HepG2 (cell line): ENCODE measurements around the gene IRS1. TPM values are rescaled to one million over a fixed set of nuclear protein-coding genes. Genes with fewer than 3 reads are reported as not detected.

ENCODE experiments used
- AHR ChIP-seq: IDR thresholded peaks from 2 replicates; pipeline ENCODE4 v1.6.1; 2018; ENCODE audit warnings: missing genetic modification reagents, missing compliant biosample characterization
- CBX5 ChIP-seq: sonication (generic); formaldehyde crosslinking; IDR thresholded peaks from 2 replicates; pipeline ENCODE4 v1.4.0; 2020; ENCODE audit warnings: missing genetic modification reagents, borderline replicate concordance
- CEBPG ChIP-seq: IDR thresholded peaks from 2 replicates; pipeline ENCODE4 v1.6.1; 2016
- CREB3 ChIP-seq: sonication (generic); formaldehyde crosslinking; IDR thresholded peaks from 2 replicates; pipeline ENCODE4 v1.5.0; 2020; ENCODE audit warnings: missing genetic modification reagents
- CREM ChIP-seq, 2 experiments: sonication (generic) in 1 of 2; formaldehyde crosslinking in 1 of 2; IDR thresholded peaks; 2 replicates each; pipeline versions ENCODE4 v1.4.0 to v1.6.1; 2016 to 2020; ENCODE audit warnings: antibody characterized with exemption in 1 of 2, mild to moderate bottlenecking in 1 of 2, missing genetic modification reagents in 1 of 2
- ETS1 ChIP-seq: sonication (generic); formaldehyde crosslinking; IDR thresholded peaks from 2 replicates; pipeline ENCODE4 v1.4.0; 2020; ENCODE audit warnings: missing genetic modification reagents
- FOSL2 ChIP-seq: sonication (generic); formaldehyde crosslinking; IDR thresholded peaks from 2 replicates; pipeline ENCODE4 v1.4.0; 2020; ENCODE audit warnings: missing genetic modification reagents
- FOXP1 ChIP-seq, 2 experiments: fragments of 450-650 bp in 1 of 2; IDR thresholded peaks; 2 replicates each; pipeline ENCODE4 v1.6.1; 2017 to 2018; ENCODE audit warnings: antibody characterized with exemption in 1 of 2
- HIVEP1 ChIP-seq: sonication (generic); formaldehyde crosslinking; IDR thresholded peaks from 2 replicates; pipeline ENCODE4 v1.4.0; 2020; ENCODE audit warnings: mild to moderate bottlenecking, missing genetic modification reagents
- MEIS2 ChIP-seq: sonication (generic); formaldehyde crosslinking; IDR thresholded peaks from 2 replicates; pipeline ENCODE4 v1.9.0; 2021; ENCODE audit warnings: mild to moderate bottlenecking, missing genetic modification reagents
- MTA3 ChIP-seq: sonication (generic); formaldehyde crosslinking; IDR thresholded peaks from 2 replicates; pipeline ENCODE4 v1.4.0; 2020; ENCODE audit warnings: missing genetic modification reagents
- NFE2L1 ChIP-seq: sonication (generic); formaldehyde crosslinking; IDR thresholded peaks from 2 replicates; pipeline ENCODE4 v1.4.0; 2020; ENCODE audit warnings: missing genetic modification reagents, mild to moderate bottlenecking, borderline replicate concordance
- NFKBIZ ChIP-seq: IDR thresholded peaks from 2 replicates; pipeline ENCODE4 v1.6.1; 2018; ENCODE audit warnings: missing genetic modification reagents, missing compliant biosample characterization
- REST ChIP-seq, 2 experiments: IDR thresholded peaks; 2 replicates each; pipeline ENCODE4 v1.6.1; 2011 to 2012; ENCODE audit warnings: low read length in 2 of 2, borderline replicate concordance in 1 of 2, low read depth in 1 of 2, mild to moderate bottlenecking in 1 of 2, moderate library complexity in 1 of 2
- SAP130 ChIP-seq: IDR thresholded peaks from 2 replicates; pipeline ENCODE4 v1.6.1; 2016; ENCODE audit warnings: low read depth
- SIX1 ChIP-seq: sonication (generic); formaldehyde crosslinking; IDR thresholded peaks from 2 replicates; pipeline ENCODE4 v1.4.0; 2020; ENCODE audit warnings: missing genetic modification reagents, borderline replicate concordance
- SMARCC2 ChIP-seq: fragments of 450-650 bp; IDR thresholded peaks from 2 replicates; pipeline ENCODE4 v1.6.1; 2017; ENCODE audit warnings: antibody characterized with exemption, mild to moderate bottlenecking
- SRSF4 ChIP-seq: fragments of 200-400 bp; formaldehyde crosslinking; IDR thresholded peaks from one replicate; pipeline ENCODE4 v1.6.1; 2018; ENCODE audit warnings: mild to moderate bottlenecking, low read depth, low read length, moderate library complexity; ENCODE audit not compliant: poor library complexity, severe bottlenecking
- THRA ChIP-seq: sonication (generic); formaldehyde crosslinking; IDR thresholded peaks from 2 replicates; pipeline ENCODE4 v1.4.0; 2020; ENCODE audit warnings: missing genetic modification reagents, borderline replicate concordance
- WIZ ChIP-seq: sonication (generic); formaldehyde crosslinking; IDR thresholded peaks from 2 replicates; pipeline ENCODE4 v1.5.1; 2020; ENCODE audit warnings: mild to moderate bottlenecking, missing genetic modification reagents
- ZNF691 ChIP-seq: sonication (generic); formaldehyde crosslinking; IDR thresholded peaks from 2 replicates; pipeline ENCODE4 v1.4.0; 2020; ENCODE audit warnings: missing genetic modification reagents, low read depth, mild to moderate bottlenecking, borderline replicate concordance
- ZNF746 ChIP-seq: sonication (generic); formaldehyde crosslinking; IDR thresholded peaks from 2 replicates; pipeline ENCODE4 v1.8.0; 2022; ENCODE audit warnings: mild to moderate bottlenecking, missing genetic modification reagents
- polyA plus RNA-seq, 8 experiments: library from polyadenylated mRNA; depleted of rRNA in 3 of 8; stranded (reverse) in 7 of 8; unstranded in 1 of 8; fragments of >200 nt; fragmentation: Illumina TruSeq in 4 of 8; extraction: Trizol in 4 of 8; gene quantifications; 2 replicates each; pipeline versions ENCODE4 v1.2.1 to v1.2.3, GENCODE V29; 2011 to 2016; ENCODE audit warnings: low read depth in 4 of 8, missing spikeins in 1 of 8, mixed read lengths in 1 of 8; ENCODE audit not compliant: insufficient read depth in 1 of 8
- total RNA-seq, 5 experiments: library from RNA; depleted of rRNA; stranded (reverse); fragments of >200 nt; fragmentation: Illumina TruSeq; extraction: Trizol; gene quantifications; 2 replicates each; pipeline ENCODE4 v1.2.3, GENCODE V29; 2016; ENCODE audit warnings: low read depth in 1 of 5

The IRS1 gene
- total and polyA plus RNA-seq, 2 of the 13 experiments (the other 11 are each of a cell fraction or from before 2014, with no cell fraction given) = 8.7 to 9.0 TPM

- TF ChIP-seq SIX1 (CRISPR knock-in tag) = no peak
- no peak for TF ChIP-seq SMARCC2
- no peak for TF ChIP-seq ZNF691 (CRISPR knock-in tag)
- TF ChIP-seq NFKBIZ (CRISPR knock-in tag) = no peak
- no peak for TF ChIP-seq HIVEP1 (CRISPR knock-in tag)
- TF ChIP-seq MTA3 (CRISPR knock-in tag) = no peak
- TF ChIP-seq REST (IDR thresholded peaks at IDR 0.05; ENCODE audit: borderline replicate concordance in 1 of 2, low read depth in 1 of 2, low read length in 2 of 2) = no peak
- no peak for TF ChIP-seq CREB3
- TF ChIP-seq FOXP1 (IDR thresholded peaks at IDR 0.05) = peak; percentile 78
- peak; percentile 93 for TF ChIP-seq FOXP1 (CRISPR knock-in tag; IDR thresholded peaks at IDR 0.05)
- peak; percentile 20; the same call in 1 of the 2 replicates for TF ChIP-seq SAP130 (CRISPR knock-in tag)
- TF ChIP-seq FOSL2 (CRISPR knock-in tag) = peak; percentile 72; the same call in 1 of the 2 replicates
- no peak for TF ChIP-seq ZNF746
- TF ChIP-seq THRA = no peak
- no peak for TF ChIP-seq CBX5
- TF ChIP-seq AHR = no peak
- no peak for TF ChIP-seq ETS1 (CRISPR knock-in tag)
- TF ChIP-seq SRSF4 = no peak
- no peak for TF ChIP-seq NFE2L1 (CRISPR knock-in tag)
- TF ChIP-seq MEIS2 (CRISPR knock-in tag) = no peak
- peak; percentile 47 for TF ChIP-seq CREM (IDR thresholded peaks at IDR 0.05)
- TF ChIP-seq CREM (CRISPR knock-in tag; IDR thresholded peaks at IDR 0.05) = no peak
- 0 out of 2 replicates have a peak, but pooled peaks have one; percentile 20 for TF ChIP-seq CEBPG (CRISPR knock-in tag)
- TF ChIP-seq WIZ (CRISPR knock-in tag) = no peak
These were observed 39.1 kb upstream of the IRS1 start (continued) for GRCh38 chr2:226838722-226839121.
